NCI-H1092 treated with DMSO at 0.1 percent for 48 hours (cell line): ENCODE results near the gene CHRNB2.
"Not testable (repeated sequence)": the region's sequence is repeated elsewhere in the genome, so short reads cannot be mapped to it uniquely, and the experiment has no call there.

Experiments used
- DNase-seq: peaks from one replicate; lab custom pipeline; 2025; lab: John Stamatoyannopoulos, UW

The CHRNB2 gene

GRCh38 chr1:154567386-154568156 lies at the start of gene CHRNB2:
CHRNB2 (plus strand) TSS chr1:154567778; CDS start chr1:154568045, 267 bp downstream.
- peak; percentile 78 for DNase-seq

GRCh38 chr1:154519591-154519991 lies 48.0 kb upstream of the CHRNB2 start:
- no peak for DNase-seq

GRCh38 chr1:154520333-154520732 lies 47.2 kb upstream of the CHRNB2 start:
- no peak for DNase-seq

- DNase-seq: peak; percentile 8
Measured at GRCh38 chr1:154521695-154522094, 45.9 kb upstream of the CHRNB2 start.

- no peak for DNase-seq
Measured at GRCh38 chr1:154524881-154525280, 42.7 kb upstream of the CHRNB2 start.

- no peak for DNase-seq
Measured at GRCh38 chr1:154527192-154527591, 40.4 kb upstream of the CHRNB2 start.

- no peak for DNase-seq
Measured at GRCh38 chr1:154529308-154529707, 38.3 kb upstream of the CHRNB2 start.

GRCh38 chr1:154531950-154532349 lies 35.6 kb upstream of the CHRNB2 start:
- DNase-seq: not testable (repeated sequence)

- peak; percentile 51 for DNase-seq
Measured at GRCh38 chr1:154533952-154534844, 33.4 kb upstream of the CHRNB2 start.

GRCh38 chr1:154536570-154536969 lies 31.0 kb upstream of the CHRNB2 start:
- no peak for DNase-seq

GRCh38 chr1:154539486-154540483 lies 27.8 kb upstream of the CHRNB2 start:
- no peak for DNase-seq

GRCh38 chr1:154541231-154541630 lies 26.3 kb upstream of the CHRNB2 start:
- no peak for DNase-seq

GRCh38 chr1:154546264-154547063 lies 21.1 kb upstream of the CHRNB2 start:
- DNase-seq: peak; percentile 43

GRCh38 chr1:154547105-154547732 lies 20.4 kb upstream of the CHRNB2 start:
- DNase-seq: no peak

- DNase-seq: no peak
Measured at GRCh38 chr1:154548028-154548427, 19.6 kb upstream of the CHRNB2 start.

- no peak for DNase-seq
Measured at GRCh38 chr1:154549202-154549770, 18.3 kb upstream of the CHRNB2 start.

- no peak for DNase-seq
Measured at GRCh38 chr1:154550070-154550469, 17.5 kb upstream of the CHRNB2 start.

- DNase-seq: no peak
Measured at GRCh38 chr1:154550657-154551056, 16.9 kb upstream of the CHRNB2 start.

GRCh38 chr1:154551474-154551873 lies 16.1 kb upstream of the CHRNB2 start:
- DNase-seq: no peak

- no peak for DNase-seq
Measured at GRCh38 chr1:154552036-154552435, 15.5 kb upstream of the CHRNB2 start.
